EH (cell line): Measurements from ENCODE around the gene NUP214.
"Not testable (repeated sequence)": the region's sequence is repeated elsewhere in the genome, so short reads cannot be mapped to it uniquely, and the experiment has no call there.

Experiments
- DNase-seq: peaks from one replicate; pipeline ENCODE4 v3.0.0-alpha.2; 2015; ENCODE audit warnings: low read depth

Gene NUP214

DNA sequence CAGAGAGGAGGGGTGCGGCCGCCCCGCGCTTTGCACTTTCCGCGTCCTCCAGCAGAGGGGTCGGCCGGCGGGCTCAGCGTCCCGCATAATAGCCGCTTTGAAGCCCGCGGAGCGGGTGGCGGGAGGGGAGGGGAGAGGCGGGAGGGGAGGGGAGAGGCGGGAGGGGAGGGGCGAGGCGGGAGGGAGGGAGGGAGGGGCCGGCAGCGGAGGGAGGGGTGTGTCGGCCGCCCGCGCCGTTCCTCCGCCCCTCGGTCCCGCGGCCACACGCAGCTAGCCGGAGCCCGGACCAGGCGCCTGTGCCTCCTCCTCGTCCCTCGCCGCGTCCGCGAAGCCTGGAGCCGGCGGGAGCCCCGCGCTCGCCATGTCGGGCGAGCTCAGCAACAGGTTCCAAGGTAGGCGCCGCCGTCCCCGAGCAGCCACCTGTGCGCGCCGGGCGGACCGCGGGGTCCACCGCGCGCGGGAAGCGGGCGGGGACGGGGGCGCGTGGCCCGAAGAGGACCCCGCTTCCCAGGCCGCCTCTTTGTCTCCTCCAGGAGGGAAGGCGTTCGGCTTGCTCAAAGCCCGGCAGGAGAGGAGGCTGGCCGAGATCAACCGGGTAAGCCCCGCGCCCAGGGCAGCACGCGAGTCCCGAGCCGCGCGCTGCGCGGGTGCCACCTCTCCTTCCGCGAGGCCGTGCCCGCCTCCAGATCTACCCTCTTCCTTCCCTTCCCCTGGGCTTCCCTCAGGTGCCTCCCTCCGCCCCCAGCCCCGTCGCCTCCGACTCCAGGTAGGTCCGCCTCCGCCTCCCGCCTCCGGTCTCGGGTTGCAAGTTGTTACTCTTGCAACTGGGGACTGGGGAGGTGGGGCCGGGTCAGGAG is 28.9 kb upstream of the NUP214 start, which contains the start of gene AIF1L:
AIF1L (plus strand) TSS at position 263 of the 857 bp plus-strand sequence; CDS start at position 362, 99 bp downstream.
- peak; percentile 12 for DNase-seq

DNA sequence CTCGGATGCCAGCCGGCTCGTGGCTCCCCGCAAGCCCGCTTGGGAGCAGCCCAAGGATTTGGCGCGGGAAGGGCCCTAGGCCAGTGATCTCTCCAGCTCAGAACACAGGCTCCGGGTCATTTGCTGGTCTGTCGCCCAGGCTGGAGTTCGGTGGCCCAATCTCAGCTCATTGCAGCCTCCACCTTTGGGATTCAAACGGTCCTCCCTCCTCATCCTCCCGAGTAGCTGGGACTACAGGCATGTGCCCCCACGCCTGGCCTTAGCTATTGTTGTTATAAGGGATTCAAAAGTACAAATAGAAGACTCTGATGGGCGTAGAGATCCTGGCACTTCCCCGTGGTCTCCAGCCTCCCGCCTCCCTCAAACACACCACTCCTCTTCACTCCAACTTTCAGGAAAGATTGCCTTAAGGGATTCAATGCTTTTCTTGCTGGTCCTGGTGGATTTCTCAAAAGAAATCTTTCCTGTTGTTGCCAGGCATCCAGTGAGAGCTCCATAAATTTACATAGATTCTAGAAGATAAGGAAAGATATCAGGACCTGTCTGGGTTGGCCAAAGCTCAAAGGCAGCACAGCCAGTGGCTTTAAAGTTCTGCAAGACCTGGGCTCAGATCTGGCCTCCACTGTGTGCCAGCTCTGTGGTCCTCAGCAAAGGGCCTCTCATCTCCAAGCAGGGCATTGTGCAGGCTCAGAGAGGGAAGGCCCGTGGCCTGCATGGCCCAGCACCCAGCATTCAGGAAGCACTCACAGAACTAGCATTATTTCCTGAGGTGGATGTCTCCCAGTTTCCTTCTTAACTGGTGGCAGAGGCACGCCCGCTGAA is 28.0 kb upstream of the NUP214 start:
- DNase-seq, result no peak

GRCh38 chr9:131097948-131098278 is 27.5 kb upstream of the NUP214 start:
- DNase-seq, result no peak

- DNase-seq, result no peak
Measured at GRCh38 chr9:131098391-131099101, 26.8 kb upstream of the NUP214 start.

GRCh38 chr9:131099102-131099606 is 26.2 kb upstream of the NUP214 start:
- no peak for DNase-seq

DNA sequence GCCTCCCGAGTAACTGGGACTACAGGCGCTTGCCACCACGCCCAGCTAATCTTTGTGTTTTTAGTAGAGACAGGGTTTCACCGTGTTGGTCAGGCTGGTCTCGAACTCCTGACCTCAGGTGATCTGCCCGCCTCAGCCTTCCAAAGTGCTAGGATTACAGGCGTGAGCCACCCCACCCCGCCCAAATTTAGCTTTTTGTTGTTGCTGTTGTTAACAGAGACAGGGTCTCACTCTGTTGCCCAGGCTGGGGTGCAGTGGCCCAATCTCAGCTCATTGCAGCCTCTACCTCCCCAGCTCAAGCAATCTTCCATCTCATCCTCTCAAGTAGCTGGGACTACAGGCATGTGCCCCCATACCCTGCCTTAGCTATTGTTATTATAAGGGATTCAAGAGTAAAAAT is 25.5 kb upstream of the NUP214 start:
- DNase-seq, result not testable (repeated sequence)

GRCh38 chr9:131100445-131100844 is 24.9 kb upstream of the NUP214 start:
- peak; percentile 51 for DNase-seq

DNA sequence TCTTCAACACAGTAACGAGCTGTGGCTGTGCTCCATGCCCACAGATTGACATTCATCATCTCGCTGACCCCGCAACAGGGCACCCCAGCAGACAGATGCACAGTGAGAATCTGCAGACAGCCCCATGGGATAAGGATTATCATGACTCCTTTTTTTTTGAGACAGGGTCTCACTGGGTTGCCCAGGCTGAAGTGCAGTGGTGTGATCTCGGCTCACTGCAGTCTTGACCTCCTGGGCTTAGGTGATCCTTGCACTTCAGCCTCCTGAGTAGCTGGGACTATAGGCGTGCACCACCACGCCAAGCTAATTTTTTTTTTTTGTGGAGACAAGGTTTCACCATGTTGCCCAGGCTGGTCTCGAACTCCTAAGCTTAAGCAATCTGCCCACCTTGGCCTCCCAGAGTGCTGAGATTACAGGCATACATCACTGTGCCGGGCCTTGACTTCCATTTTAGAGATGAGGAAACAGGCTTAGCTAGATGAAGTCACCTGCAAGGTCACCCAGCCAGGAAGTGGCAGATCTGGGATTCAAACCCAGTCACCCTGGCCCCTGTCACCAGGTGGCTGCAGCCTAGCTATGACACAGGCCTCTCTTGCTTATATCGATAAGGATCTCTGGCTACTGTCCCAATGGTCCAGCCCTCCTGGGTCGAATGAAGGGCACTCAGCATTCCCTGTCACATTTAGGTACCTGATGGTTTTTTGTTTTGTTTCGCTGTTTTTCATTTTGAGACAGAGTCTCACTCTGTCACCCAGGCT is 24.0 kb upstream of the NUP214 start:
- no peak for DNase-seq

- no peak for DNase-seq
Measured at GRCh38 chr9:131103024-131103423, 22.4 kb upstream of the NUP214 start.

GRCh38 chr9:131103535-131103934 is 21.9 kb upstream of the NUP214 start:
- DNase-seq, result no peak

GRCh38 chr9:131104016-131104740 is 21.2 kb upstream of the NUP214 start:
- DNase-seq, result no peak

GRCh38 chr9:131105952-131106351 is 19.4 kb upstream of the NUP214 start:
- no peak for DNase-seq

- DNase-seq, result no peak
Measured at GRCh38 chr9:131107760-131108159, 17.6 kb upstream of the NUP214 start.

DNA sequence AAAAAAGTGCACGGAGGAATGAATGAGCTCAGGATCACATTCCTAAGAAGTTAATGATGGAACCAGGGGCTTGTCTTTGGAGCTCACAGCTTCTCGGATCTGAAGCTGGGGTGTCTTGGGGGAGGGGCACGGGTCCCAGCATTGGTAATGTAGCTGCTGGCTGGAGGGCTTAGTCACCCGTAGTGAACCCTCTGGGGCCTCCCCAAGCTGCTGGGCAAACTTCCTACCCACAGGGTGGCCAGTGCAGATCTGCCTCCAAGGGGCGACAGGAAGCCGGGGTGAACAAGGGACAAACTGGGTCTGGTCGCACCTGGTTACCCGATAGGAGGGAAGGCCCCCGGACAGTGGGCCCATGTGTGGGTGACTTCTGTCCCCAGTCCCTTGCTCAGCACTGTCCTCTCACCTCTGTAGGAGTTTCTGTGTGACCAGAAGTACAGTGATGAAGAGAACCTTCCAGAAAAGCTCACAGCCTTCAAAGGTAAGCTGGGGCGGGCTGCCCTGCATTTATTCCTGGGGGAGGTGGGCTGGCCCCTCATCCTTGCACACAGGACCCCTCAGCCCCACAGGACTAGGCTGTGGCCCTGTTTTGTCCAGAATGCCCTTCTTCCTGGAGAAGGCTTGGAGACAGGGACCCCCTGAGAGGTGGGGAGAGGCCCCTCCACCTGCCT is 14.1 kb upstream of the NUP214 start:
- DNase-seq, result no peak

DNA sequence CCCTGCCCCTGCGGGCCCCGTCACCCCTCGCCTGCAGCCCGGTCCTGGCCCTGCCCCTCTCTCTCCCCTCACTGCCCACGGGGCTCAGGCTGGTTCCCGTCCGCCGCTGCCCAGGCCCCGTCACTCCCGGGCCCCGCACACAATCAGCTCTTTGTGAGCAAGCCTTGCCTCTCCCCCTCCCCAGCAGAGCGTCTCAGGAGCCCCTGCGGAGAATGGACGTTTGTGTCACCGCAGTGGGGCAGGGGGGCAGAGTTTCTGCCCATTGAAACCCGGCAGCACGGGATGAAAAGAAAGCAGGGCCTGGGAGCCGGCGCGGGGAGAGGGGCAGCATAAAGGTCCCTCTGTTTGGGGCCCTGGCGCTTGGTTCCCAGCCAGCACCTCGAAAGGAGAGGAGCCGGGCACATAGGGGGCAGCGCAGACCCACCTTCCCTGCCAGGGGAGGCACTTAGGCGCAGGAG is 13.5 kb upstream of the NUP214 start:
- no peak for DNase-seq

- no peak for DNase-seq
Measured at GRCh38 chr9:131112374-131113154, 12.8 kb upstream of the NUP214 start.

DNA sequence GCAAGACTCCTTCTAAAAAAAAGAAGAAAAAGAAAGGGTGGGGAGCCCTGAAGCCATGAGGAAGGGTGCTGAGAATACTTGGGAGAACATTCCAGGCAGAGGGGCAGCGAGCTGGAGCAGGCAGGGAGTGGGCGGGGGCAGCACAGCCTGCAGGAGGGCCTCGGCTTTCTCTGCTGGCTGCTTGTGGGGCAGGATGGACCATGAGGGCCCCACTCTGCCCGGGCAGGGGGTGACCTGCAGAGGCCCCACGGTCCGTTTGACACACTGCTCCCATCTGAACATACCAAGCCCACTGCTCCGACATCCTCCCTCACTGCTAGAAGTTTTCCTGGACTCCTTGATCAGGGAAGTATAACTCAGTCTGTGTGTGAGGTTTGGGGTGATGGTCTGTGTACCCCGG is 11.7 kb upstream of the NUP214 start:
- DNase-seq, result no peak

DNA sequence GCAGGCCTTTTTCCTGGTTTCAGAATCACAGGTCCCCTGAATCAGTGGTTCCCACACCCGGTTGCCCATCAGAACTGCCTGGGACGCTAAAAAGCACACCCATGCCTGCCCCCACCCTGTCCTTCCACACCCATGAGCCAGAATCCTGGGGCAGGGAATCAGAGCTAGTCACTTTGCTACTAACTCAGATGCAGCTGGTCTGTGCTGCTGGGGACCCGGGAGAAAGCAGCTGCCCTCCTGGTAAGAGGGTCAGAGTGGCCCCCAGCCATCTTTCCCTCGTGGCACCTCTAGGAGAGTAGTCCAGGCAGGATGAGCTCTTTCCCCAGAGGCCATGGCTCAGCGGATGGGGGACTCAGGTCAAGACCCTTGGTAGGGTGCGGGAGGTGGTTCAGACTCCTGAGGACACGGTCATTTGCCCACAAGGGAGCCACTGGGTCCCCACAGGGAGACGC is 11.3 kb upstream of the NUP214 start:
- DNase-seq, result no peak

DNA sequence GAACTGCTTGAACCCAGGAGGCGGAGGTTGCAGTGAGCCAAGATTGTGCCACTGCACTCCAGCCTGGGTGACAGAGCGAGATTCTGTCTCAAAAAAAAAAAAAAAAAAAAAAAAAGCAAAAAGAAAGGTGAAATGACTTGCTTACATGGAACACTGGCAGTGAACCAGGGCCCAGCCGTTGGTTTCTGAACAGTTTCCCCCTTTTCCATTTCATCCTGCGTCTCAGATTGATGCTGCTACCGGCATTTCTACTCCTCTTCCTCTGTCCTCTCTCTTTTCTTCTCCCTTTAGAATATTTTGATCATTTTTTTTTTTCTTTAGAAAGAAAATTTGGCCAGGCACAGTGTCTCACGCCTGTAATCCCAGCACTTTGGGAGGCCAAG is 10.0 kb upstream of the NUP214 start:
- DNase-seq, result not testable (repeated sequence)
